Hippocampal formation (tissue), 2 donors: ENCODE data around the gene TYMP.

ENCODE experiments used
- DNase-seq, 2 donors: peaks; one replicate each; lab custom pipeline; 2025; lab: John Stamatoyannopoulos, UW

TYMP gene

GRCh38 chr22:50529897-50530579, at the start of gene TYMP:
TYMP (minus strand) TSS chr22:50530012; CDS start chr22:50529709, 303 bp downstream.
- DNase-seq = no peak

DNA sequence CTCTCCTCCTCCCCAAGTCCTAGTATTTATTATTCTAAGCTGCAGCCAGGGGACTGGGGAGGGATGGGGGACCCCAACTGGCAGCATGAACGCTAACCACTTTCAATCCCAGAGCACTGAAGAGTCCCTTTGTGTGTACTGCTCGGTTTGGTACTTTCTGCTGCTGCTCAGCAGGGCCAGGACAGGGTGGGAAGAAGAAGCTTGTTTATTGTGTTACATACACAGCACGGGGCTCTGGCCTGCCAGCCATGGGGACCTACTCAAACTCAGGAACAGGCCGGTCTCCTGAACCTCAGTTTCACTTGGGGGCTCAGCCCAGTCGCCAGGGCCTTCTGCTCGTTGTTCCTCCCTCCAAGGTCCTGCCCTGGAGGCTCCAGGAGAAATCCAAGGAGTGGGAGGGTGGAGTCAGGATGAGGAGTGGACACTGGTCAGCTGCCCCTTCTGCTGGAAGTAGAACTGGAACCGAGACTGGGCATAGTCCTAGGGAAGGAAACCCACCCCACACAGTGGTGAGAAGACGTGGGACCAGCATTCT, 49.0 kb upstream of the TYMP start:
- DNase-seq = no peak

GRCh38 chr22:50577987-50578775, 48.4 kb upstream of the TYMP start, which contains the start of gene CPT1B:
CPT1B (minus strand) TSS chr22:50578427; CDS start chr22:50577915, 512 bp downstream.
- DNase-seq = no peak

- DNase-seq = no peak
These were observed 47.8 kb upstream of the TYMP start for GRCh38 chr22:50577697-50577986.

DNA sequence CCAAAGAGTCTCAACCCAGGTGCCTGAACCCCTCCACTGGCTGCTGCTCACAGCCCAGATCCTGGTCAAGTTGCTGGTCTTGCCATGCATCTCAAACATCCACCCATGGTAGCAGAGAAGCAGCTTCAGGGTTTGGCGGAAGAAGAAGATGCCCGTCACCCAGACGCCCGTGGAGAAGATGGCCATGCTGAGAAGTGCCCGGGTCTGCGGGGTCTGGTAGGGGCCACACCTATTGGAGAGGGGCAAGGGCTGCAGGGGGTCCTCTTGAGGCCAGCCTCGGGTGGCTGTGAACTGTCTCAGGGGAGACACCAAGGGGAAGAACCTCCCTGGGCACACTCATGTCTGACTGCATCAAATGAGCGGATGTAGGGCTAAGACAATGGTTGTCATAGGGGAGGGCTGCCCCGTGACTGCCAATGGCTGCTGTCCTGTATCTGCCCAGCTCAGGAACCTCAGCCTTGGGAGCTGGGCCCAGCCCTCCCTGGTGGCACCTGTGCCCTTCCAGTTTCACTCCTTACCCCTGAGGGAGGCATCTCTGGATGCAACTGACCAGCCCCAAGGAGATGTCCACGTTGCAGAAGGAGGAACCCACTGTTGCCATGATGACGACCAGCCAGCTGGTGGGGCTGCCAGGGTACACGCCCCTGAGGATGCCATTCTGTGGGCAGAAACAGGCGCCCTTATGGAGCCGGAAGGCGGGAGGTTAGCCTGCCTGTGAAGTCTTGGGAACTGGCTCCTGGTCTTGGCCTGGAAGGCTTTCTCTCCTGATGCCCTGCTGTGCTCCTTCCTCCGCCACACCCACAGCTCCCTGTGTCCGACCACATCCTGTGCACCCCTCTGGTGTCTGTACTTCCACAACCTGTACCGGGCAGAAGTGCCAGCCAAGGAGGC, 47.2 kb upstream of the TYMP start:
- no peak for DNase-seq

GRCh38 chr22:50576070-50576469, 46.3 kb upstream of the TYMP start:
- no peak for DNase-seq

GRCh38 chr22:50575426-50575941, 45.7 kb upstream of the TYMP start:
- no peak for DNase-seq

DNA sequence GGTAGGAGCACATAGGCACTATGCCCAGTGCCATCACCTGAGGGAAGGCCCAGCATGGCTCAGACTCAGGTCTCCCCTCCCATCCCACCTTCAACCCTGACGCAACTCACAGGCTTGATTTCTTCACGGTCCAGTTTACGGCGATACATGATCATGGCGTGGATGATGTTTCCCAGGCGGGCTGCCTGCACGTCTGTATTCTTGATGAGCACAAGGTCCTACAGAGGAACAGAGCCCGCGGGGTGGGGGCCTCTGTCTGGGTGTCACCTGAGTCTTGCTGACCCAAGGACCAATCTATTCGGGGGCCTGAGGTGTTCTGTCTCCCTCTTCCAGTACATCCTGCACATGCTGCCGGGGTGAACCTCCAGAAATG, 44.6 kb upstream of the TYMP start:
- DNase-seq = no peak

GRCh38 chr22:50573491-50574382, 43.9 kb upstream of the TYMP start:
- DNase-seq = no peak

DNA sequence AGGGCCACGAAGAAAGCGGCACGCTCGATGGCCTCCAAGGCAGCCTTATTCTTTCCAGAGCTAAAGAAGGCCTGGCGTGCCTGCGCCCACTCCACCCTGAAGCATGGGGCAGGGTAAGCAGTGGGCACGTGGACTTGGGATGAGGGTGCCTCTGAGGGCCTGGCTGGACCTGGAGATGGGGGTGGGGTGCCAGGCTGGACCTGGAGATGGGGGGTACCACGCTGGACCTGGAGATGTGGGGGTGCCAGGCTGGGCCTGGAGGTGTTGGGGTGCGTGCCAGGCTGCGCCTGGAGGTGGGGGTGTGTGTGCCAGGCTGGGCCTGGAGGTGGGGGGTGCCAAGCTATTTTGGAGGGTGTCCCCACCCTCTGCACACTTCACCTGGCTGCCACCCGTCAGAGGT, 43.2 kb upstream of the TYMP start:
- DNase-seq = no peak

- DNase-seq = no peak
These were observed 41.7 kb upstream of the TYMP start for GRCh38 chr22:50571264-50572175.

GRCh38 chr22:50570861-50571260, 41.0 kb upstream of the TYMP start:
- no peak for DNase-seq

- DNase-seq = no peak
These were observed 40.2 kb upstream of the TYMP start for GRCh38 chr22:50569896-50570535.

DNA sequence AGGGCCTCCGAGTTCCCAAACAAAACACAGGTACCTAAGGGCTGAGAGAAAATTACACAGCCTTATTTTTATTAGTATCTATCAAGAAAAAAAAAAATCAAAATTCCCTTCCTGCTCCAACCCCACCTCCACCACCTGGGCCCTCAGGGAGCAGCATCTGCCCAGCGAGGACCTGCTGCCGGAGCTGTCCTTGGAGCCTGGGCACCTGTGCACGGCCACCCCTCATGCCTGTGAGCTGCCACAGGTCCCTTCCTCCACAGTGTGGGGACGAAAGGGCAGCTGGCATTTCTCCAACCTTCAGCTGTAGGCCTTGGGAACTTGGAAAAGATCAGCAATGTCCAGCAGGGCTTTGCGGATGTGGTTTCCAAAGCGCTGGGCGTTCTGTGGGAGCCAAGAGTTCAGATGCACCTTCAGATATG, 39.2 kb upstream of the TYMP start:
- DNase-seq = no peak

GRCh38 chr22:50568626-50569025, 38.8 kb upstream of the TYMP start:
- no peak for DNase-seq

DNA sequence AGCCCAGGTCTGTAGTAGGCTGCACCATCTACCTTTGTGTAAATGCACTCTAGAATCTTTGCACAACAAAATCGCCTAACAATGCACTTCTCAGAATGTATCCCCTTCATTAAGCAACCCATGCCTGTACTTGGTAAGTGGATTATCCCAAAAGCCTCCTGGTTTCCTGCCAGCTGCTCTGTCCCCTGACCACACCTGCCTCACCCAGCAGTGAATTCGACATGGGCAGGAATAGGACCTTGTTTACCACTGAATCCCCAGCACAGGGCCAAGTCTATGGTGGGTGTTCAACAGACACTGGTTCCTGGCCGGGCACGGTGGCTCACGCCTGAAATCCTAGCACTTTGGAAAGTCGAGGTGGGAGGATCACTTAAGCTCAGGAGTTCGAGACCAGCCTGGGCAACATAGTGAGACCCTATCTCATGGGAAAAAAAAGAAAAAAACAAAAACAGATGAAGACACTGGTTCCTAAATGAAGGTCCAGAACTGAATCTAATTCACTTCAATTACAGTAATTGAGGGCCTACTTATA, 38.0 kb upstream of the TYMP start:
- no peak for DNase-seq

- no peak for DNase-seq
These were observed 34.5 kb upstream of the TYMP start for GRCh38 chr22:50564289-50564688.

- no peak for DNase-seq
These were observed 33.8 kb upstream of the TYMP start for GRCh38 chr22:50563413-50564160.
